CD4-positive, alpha-beta T cell treated with Interleukin-10 for 1 hour (primary cell): Measurements from ENCODE around the gene PIP5K1B.
"Not testable (repeated sequence)": the region's sequence is repeated elsewhere in the genome, so short reads cannot be mapped to it uniquely, and the experiment has no call there.

ENCODE experiments used
- DNase-seq: peaks from one replicate; pipeline ENCODE4 v3.0.0-alpha.2; 2020

Gene PIP5K1B

DNA sequence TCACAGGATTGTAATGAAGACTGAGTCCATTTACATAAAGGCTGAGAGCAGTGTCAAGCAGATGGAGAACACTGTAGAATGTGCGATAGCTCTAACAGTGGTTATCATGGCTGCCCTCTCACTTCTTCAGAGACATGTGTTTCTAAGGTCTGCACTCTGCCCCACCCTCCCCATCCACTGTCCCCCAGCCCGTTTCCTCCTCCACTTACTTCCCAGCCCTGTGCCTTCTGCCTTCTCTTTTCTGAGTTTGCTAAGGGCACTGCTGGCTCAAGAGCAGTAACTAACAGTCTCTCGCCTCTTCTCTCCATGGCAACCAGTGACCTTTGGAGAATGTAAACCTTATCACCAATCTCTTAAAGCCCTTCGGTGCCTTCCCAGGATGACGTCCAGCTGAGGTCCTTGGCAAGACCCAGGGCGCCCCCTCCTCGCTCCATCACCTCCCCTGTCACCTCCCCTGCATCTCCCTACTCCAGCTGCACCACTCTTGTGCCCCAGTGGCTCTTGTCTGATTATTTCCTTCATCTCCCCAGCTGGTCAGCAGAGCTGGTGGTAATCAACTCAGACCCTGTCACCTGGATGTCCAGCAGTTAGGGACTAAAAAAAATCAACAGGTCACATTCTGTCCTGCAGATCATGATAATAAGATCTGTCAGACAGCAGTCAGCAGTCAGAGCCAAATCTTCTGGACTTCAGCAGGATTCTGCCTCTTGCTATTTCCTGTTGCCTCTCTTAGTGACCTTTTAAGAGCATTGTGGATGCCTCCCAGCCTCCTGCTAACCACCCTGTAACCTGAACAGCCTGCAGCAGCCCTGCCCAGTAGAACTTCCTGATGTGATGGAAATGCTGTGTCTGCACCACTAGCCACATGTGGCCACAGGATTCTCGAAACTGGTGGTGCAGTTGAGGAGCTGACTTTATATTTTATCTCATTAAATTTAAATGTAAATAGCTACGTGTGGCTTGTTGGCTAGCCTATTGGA, 339.5 kb downstream of the PIP5K1B start:
- no peak for DNase-seq

DNA sequence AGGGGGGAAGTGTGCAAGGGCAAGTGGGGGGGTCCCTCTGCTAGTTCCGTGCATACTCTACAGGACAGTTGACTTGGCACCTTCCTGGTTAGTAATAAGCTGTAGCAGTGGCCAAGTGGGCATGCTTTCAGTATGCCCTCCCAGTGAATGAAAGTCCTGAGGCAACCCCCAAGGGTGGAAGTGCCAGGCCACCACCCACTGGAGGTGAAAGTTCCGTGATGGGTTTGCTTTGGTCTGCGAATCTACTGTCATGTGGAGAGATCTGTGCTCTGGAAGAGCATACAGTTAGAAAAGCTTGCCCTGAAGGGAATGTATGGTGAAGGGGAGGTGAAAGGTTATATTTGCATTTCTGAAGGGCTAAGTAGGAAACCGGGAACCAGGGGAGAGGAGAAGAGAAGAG, 340.8 kb downstream of the PIP5K1B start:
- no peak for DNase-seq

DNA sequence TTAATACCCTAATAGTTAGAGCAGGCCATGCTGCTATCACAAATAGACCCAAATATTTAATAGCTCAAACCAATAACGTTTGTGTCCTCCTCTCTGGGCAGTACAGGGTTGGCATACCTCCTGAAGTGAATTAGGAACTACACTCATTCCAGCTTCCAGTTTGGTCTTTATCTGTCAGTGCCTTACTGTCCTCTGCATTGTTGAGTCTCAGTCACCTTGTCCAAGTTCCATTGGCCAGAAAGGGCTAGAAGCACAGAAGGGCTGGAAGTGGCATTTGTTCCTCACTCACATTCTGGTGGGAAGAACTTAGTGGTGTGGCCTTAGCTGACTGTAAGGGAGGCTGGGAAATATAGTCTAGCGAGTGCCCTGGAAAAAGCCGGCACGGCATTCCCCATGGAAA, 341.7 kb downstream of the PIP5K1B start:
- no peak for DNase-seq

DNA sequence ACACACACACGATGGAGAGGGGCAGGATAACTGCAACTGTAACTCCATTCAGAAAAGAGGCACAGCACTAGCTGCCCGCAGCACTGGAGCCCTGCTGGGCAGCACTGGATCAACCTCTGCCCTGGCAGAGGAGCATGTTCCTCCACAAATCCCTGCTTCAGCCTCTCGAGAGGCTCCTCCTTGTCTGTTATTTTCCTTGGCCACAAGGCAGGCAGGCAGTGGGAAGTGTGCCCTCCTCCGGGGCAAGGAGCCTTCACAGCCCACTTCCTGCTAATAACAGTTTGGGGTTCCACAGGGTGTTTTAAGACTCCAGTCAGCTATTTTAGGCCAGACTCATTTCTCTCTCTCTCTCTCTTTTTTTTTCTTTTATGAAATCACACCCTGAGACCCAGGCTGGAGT, 342.3 kb downstream of the PIP5K1B start:
- no peak for DNase-seq

DNA sequence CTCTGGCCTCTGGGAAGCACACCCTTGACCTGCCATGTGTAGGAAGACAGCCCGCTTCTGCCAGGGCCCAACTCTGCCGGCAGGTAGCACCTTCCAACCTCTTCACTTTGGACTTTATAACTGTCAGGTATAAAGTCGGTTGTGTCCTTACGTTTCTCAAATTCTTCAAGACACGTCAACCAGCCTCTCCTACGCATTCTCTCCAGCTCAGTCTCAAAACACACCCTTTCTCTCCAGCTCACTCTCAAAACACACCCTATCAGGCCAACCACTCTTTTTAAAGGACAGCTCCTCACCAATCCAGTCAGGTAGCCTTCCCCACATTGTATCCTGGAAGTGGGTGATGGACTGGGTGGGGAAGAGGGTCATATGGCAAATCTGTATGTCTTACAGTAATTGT, 344.1 kb downstream of the PIP5K1B start:
- DNase-seq = no peak

DNA sequence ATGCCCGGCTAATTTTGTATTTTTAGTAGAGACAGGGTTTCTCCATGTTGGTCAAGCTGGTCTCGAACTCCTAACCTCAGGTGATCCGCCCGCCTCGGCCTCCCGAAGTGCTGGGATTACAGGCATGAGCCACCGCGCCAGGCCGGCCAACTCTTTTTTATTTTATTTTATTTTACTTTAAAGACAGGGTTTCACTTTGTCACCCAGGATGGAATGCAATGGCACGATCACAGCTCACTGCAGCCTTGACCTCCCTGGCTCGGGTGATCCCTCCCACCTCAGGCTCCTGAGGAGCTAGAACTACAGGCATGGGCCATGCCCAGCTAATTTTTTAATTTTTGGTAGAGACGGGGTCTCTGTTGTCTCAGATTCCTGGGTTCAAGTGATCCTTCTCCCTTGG, 345.9 kb downstream of the PIP5K1B start:
- not testable (repeated sequence) for DNase-seq

DNA sequence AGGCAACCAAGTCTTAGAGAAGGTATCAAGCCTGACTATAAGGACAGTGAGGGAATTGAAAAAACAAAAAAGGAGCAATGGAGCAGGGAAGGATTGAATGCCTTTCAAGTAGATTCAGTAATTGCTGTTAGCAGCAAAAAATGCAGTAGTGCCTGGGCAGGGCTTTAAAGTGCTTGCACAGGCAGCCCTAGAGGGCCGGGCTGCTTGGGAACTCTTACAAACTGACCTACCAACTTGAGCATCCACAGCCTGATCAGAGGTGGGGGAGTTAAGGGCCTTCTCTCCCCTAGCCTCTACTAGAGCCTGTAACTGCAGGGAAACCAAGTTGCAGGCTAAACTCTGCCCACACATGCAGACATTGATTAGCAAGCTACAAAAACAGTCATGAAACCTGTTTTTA, 349.9 kb downstream of the PIP5K1B start:
- DNase-seq = no peak

DNA sequence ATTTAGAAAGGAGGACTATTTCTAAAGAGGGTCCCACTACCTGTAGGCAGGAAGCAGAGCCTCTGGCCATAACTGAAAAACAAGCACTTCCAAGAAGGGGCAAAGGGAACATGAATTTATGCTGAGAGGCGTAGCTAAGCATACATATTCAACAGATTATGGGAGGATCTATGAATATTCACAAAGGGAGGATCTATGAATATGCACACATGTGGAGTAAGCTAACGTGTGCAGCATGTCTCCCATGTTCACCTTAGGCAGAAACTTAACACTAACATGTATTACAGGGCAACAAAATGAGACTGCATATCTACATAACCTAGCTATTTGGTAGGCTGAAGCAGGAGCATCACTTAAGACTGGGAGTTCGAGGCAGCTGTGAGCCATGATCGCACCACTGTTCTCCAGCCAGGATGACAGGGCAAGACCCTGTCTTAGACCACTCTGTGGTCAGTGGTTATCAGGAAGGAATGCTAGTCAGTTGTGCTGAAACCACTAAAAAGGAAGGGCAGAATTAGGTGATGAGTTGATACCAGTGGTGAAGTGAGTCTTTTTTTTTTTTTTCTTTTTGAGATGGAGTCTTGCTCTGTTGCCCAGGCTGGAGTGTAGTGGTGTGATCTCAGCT, 351.3 kb downstream of the PIP5K1B start:
- no peak for DNase-seq

DNA sequence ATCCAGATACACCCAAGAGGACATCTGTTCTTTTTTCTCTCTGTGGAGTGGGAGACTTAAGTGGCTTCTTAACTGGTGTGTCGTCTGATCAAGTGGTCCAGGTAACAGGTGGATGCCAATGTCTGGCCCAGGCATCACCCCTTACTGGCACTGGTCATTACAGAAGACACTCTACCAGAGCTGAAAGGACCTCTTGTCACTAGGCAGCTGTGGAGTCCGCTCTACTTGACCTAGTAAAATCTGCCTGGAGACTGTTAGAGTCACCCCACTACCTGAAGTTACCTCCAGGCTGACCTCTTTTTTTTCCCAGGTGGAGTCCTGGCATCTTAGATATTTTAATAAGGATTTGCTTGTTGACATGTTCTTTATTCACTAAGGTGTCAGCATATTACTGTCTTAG, 353.1 kb downstream of the PIP5K1B start:
- no peak for DNase-seq
